KOPT-K1 (cell line): ENCODE measurements around the gene PRSS33.

Experiments
- H3K27ac ChIP-seq: fragments of 200-600 bp; sonication (generic); 2 replicates; pipeline ENCODE4 v1.5.1; 2016; ENCODE audit warnings: antibody characterized with exemption, mild to moderate bottlenecking, low read depth, low read length; ENCODE audit not compliant: poor library complexity, severe bottlenecking
- H3K36me3 ChIP-seq: fragments of 200-600 bp; sonication (generic); 2 replicates; pipeline ENCODE4 v1.5.1; 2017; ENCODE audit warnings: antibody characterized with exemption, mild to moderate bottlenecking, low read length, moderate library complexity; ENCODE audit not compliant: insufficient read depth
- H3K9me3 ChIP-seq: fragments of 200-600 bp; sonication (generic); 2 replicates; pipeline ENCODE4 v1.5.1; 2017; ENCODE audit warnings: antibody characterized with exemption, low read length, mild to moderate bottlenecking; ENCODE audit not compliant: insufficient read depth, poor library complexity, severe bottlenecking

PRSS33 gene

DNA sequence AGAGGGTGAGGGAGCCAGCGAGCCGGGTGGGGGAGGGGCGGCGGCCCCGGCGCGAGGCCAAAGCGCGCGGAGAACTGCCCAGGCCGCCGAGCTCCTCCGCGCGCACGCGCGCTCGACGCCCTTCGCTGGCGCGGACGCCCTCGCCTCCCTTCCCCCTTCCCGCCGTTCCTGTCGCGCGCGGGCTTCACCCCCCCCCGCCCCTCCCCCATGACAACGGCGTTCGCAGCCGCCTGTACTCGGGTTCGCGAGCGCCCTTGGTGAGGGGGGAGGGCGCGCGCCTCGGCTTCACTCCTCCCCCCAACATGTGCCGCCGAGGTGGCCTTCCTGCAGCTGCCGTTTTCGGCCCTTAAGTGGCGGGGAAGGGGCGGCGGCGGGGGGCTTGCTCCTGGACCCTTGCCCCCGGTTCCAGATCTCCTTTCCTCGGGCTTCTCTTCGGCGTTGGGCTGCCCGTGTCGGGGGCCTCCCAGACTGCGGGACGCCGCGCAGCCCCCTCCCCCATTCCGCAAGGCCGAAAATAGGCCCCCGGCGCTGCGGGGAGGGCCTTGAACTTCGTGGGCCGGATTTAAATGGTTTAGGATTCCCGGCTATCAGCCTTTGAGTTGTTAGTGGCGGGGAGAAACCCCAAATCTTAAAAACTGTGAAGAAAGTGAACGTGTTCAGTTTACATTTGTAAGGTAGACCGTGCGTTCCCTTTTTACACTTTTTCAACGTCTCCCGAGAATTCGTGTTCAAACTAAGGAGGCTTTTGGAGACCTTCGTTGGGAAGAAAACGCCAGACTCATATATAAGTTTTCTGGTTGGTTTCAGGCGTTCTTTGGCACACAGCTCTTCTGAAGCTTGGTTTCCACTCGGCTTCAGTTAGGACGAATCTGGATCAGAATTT, 34.3 kb downstream of the PRSS33 start:
- H3K36me3 ChIP-seq: peaks cover 44% of the 10 kb centered on the region
- H3K27ac ChIP-seq: peak overlapping the region; percentile 97
- no peaks in the 10 kb centered on the region for H3K9me3 ChIP-seq

DNA sequence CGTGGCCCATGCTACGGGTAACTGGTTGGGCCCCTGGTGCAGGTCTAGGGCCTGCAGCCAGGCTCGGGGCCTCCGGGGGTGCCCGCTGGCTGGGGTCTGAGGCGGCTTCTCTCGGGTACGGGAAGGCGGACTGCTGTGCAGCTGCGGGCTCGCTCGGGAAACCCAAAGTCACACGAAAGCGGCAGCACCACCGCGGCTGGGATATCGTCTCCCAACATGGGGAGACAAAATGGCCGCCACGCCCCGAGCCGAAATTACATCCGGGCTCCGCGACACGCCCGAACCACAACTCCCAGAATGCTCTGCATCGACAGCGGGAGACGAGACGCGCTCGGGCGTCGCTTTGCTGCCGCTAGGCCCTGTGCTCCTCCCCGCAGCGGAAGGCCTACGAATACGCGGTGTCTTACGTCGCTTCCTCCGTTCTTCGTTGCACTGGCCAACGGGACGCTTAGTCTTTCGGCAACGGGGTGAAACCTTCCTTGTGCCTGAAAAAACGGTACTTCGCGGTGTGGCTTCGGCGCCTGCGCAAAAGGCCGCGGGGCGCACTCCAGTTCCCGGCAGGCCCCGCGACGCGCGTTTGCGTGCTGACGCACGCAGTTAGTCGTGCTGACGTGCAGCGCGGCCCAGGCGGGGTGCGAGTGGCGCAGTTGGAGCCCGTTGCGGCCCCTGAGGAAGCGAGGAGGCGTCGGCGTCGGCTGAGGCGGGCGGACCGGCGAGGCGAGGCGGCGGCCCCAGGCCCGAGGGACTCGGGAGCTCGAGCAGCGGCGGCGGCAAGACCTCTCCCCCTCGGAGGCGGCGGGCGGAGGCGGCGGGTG, 35.1 kb downstream of the PRSS33 start, which contains the start of gene SRRM2:
SRRM2 (plus strand) TSS at position 604 of the 815 bp plus-strand sequence. CDS start 3,727 bp downstream, outside the sequence.
- Histone ChIP-seq H3K36me3 (peaks cover 35% of the 10 kb centered on the region), H3K27ac (peak within 1 kb of the TSS; percentile 97), H3K9me3 (no peaks in the 10 kb centered on the region)

GRCh38 chr16:2751577-2752034, 35.8 kb downstream of the PRSS33 start:
- H3K36me3 ChIP-seq: peaks cover 29% of the 10 kb centered on the region
- H3K27ac ChIP-seq: peak overlapping the region; percentile 97

DNA sequence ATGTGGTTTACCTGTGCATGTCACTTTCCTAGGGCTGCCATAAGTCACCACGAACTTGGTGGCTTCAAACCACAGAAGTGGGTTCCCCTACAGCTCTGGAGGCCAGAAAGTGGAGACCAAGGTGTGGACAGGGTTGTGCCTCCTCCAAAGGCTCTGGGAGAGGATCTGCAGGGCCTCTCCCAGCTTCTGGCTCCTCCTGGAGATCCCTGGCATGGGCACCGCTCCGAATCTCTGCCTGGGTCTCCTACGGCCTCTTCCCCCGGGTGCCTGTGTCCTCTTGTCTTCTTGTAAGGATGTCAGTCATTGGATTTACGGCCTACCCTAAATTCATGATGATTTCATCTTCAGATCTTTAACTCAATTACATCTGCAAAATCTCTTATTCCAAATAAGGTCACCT, 37.4 kb downstream of the PRSS33 start:
- H3K36me3 ChIP-seq: peaks cover 12% of the 10 kb centered on the region
- no peaks in the 10 kb centered on the region for H3K9me3 ChIP-seq
- no peak overlapping the region for H3K27ac ChIP-seq

More at GRCh38 chr16:2751577-2752034, 35.8 kb downstream of the PRSS33 start:
- H3K9me3 ChIP-seq: no peaks in the 10 kb centered on the region

GRCh38 chr16:2749476-2749875, 37.9 kb downstream of the PRSS33 start:
- no peaks in the 10 kb centered on the region for H3K9me3 ChIP-seq
- no peak overlapping the region for H3K27ac ChIP-seq
- peaks cover 8% of the 10 kb centered on the region for H3K36me3 ChIP-seq

GRCh38 chr16:2748757-2749455, 38.5 kb downstream of the PRSS33 start:
- Histone ChIP-seq H3K27ac (no peak overlapping the region), H3K9me3 (no peaks in the 10 kb centered on the region), H3K36me3 (peaks cover 5% of the 10 kb centered on the region)

GRCh38 chr16:2745961-2746360, 41.4 kb downstream of the PRSS33 start:
- H3K36me3 ChIP-seq: peaks cover 5% of the 10 kb centered on the region; the same call in 1 of the 2 replicates
- no peaks in the 10 kb centered on the region for H3K9me3 ChIP-seq
- no peak overlapping the region for H3K27ac ChIP-seq

GRCh38 chr16:2745116-2745890, 42.1 kb downstream of the PRSS33 start:
- H3K36me3 ChIP-seq: peaks cover 5% of the 10 kb centered on the region; the same call in 1 of the 2 replicates
- H3K9me3 ChIP-seq: no peaks in the 10 kb centered on the region
- H3K27ac ChIP-seq: no peak overlapping the region

- Histone ChIP-seq H3K36me3 (peaks cover 5% of the 10 kb centered on the region; the same call in 1 of the 2 replicates), H3K27ac (no peak overlapping the region), H3K9me3 (no peaks in the 10 kb centered on the region)
These were observed 42.6 kb downstream of the PRSS33 start for GRCh38 chr16:2744711-2745110.

GRCh38 chr16:2743007-2743810, 44.2 kb downstream of the PRSS33 start:
- Histone ChIP-seq H3K36me3 (no peaks in the 10 kb centered on the region), H3K27ac (no peak overlapping the region), H3K9me3 (no peaks in the 10 kb centered on the region)

- H3K27ac ChIP-seq: no peak overlapping the region
- H3K9me3 ChIP-seq: no peaks in the 10 kb centered on the region
- H3K36me3 ChIP-seq: no peaks in the 10 kb centered on the region
These were observed 44.9 kb downstream of the PRSS33 start for GRCh38 chr16:2742323-2743006.

DNA sequence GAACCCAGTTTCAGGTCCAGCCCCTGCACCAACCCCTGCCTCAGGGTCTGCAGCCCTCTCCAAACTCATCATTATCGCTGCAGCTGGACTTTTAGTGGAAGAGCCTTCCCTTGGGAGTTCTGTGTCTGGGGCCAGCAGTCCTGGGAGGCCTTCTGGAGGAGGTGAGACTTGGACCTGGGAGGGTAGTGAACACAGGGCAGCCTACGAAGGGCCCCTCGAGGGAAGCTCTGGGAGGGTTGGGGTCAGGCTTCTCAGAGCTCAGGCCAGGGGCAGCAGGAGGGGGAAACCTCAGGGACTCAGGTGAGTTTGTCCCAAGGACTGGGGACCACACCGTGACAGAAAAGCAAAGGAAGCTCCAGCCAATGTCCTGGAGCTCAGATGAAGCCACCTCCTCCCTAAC, 46.2 kb downstream of the PRSS33 start:
- Histone ChIP-seq H3K27ac (no peak overlapping the region), H3K36me3 (no peaks in the 10 kb centered on the region), H3K9me3 (no peaks in the 10 kb centered on the region)

DNA sequence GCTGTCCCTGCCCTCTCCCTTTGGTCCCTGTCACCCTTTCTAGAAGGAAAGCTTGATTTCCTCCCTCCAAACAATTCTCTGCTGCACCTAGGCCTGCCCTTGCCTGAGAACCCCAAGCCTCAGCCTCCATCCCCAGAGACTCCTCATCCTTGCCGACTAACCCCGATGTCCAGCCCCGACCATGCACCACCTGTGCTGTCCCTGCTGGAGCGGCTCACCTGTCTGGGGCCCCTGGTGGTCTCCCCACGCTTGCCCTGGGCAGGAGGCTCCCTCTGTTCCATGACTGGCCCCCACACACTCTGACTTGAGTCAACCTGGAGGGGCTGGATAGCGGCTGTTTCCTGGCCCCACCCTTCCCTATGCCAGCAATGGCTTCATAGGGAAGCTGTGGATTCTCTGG, 46.9 kb downstream of the PRSS33 start:
- H3K9me3 ChIP-seq: no peaks in the 10 kb centered on the region
- H3K36me3 ChIP-seq: no peaks in the 10 kb centered on the region
- H3K27ac ChIP-seq: no peak overlapping the region
